Gastroesophageal sphincter (tissue), 3 donors: ENCODE measurements around the gene ARHGEF11.

Source experiments
- EP300 ChIP-seq: sonication (generic); formaldehyde crosslinking; IDR thresholded peaks from one replicate; pipeline ENCODE4 v1.6.1; 2017; ENCODE audit warnings: antibody characterized with exemption, mild to moderate bottlenecking
- POLR2A ChIP-seq, 2 donors: fragments of 450-650 bp; IDR thresholded peaks; one replicate each; pipeline ENCODE4 v1.6.1; 2017; ENCODE audit warnings: antibody characterized with exemption in 2 of 2, mild to moderate bottlenecking in 2 of 2, moderate library complexity in 1 of 2
- POLR2AphosphoS5 ChIP-seq: sonication (generic); formaldehyde crosslinking; IDR thresholded peaks from one replicate; pipeline ENCODE4 v1.6.1; 2017; ENCODE audit warnings: antibody characterized with exemption
- TF ChIP-seq, protein P1 (sequence below), 4 experiments: fragments of 200-600 bp in 2 of 4; fragments of 450-650 bp in 2 of 4; sonication (generic) in 1 of 4; IDR thresholded peaks; one replicate each; pipeline ENCODE4 v1.5.1; 2017 to 2019; ENCODE audit warnings: antibody characterized with exemption in 4 of 4, mild to moderate bottlenecking in 2 of 4, moderate library complexity in 2 of 4

GRCh38 chr1:156922986-156923669 lies 122.4 kb downstream of the ARHGEF11 start:
- TF ChIP-seq, protein P1, sequence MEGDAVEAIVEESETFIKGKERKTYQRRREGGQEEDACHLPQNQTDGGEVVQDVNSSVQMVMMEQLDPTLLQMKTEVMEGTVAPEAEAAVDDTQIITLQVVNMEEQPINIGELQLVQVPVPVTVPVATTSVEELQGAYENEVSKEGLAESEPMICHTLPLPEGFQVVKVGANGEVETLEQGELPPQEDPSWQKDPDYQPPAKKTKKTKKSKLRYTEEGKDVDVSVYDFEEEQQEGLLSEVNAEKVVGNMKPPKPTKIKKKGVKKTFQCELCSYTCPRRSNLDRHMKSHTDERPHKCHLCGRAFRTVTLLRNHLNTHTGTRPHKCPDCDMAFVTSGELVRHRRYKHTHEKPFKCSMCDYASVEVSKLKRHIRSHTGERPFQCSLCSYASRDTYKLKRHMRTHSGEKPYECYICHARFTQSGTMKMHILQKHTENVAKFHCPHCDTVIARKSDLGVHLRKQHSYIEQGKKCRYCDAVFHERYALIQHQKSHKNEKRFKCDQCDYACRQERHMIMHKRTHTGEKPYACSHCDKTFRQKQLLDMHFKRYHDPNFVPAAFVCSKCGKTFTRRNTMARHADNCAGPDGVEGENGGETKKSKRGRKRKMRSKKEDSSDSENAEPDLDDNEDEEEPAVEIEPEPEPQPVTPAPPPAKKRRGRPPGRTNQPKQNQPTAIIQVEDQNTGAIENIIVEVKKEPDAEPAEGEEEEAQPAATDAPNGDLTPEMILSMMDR (IDR thresholded peaks at IDR 0.05): no peak
- no peak for TF ChIP-seq POLR2A (IDR thresholded peaks at IDR 0.05)
- no peak for TF ChIP-seq POLR2AphosphoS5
- TF ChIP-seq EP300: no peak
